Measurements from ENCODE around the gene ATOH8. TPM values are rescaled to one million over a fixed set of nuclear protein-coding genes. Genes with fewer than 3 reads are reported as not detected.

The ATOH8 gene
- total RNA-seq, 1 donor from 2014 or later, result 93.6 TPM

DNA sequence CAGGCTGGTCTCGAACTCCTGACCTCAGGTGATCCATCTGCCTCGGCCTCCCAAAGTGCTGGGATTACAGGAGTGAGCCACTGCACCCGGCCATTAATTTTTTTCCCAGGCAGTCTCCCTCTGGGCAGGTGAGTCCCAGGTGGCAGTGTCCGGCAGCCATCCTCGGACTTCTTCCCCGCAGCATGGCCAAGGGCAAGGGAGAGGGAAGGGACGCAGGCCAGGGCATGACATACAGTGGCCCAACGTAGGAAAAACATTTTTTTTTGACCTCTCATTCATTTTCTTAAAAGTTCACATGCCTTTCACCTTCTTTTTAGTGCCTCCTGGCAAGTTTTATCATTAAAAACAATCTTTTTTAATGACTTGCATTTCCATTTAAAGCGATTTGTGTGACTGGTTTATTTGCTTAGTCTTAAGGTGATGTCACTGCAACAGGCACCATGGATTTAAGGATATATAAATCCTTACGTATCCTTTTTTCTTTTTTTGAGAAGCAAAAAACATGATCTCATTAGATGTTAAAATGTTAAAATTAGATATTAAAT lies 23.0 kb upstream of the ATOH8 start:
- peaks cover 31% of the 10 kb centered on the region for H3K4me1 ChIP-seq
- TF ChIP-seq CTCF (IDR thresholded peaks at IDR 0.05), result no peak
- H3K9me3 ChIP-seq, result no peaks in the 10 kb centered on the region
- H3K27ac ChIP-seq, result no peak overlapping the region
- intact Hi-C loops (cut with DNase I), result no loop called here
- DNase-seq (no peak), ATAC-seq (no peak)
- no peak overlapping the region for H3K4me3 ChIP-seq
- H3K27me3 ChIP-seq, result no peaks in the 10 kb centered on the region
- H3K36me3 ChIP-seq, result no peaks in the 10 kb centered on the region

- H3K27me3 ChIP-seq, result no peaks in the 10 kb centered on the region
- DNase-seq (no peak), ATAC-seq (no peak)
- H3K36me3 ChIP-seq, result no peaks in the 10 kb centered on the region
- H3K4me1 ChIP-seq, result peaks cover 38% of the 10 kb centered on the region
- no peak for TF ChIP-seq CTCF (IDR thresholded peaks at IDR 0.05)
- intact Hi-C loops (cut with DNase I), result no loop called here
- H3K9me3 ChIP-seq, result no peaks in the 10 kb centered on the region
- H3K4me3 ChIP-seq, result no peak overlapping the region
- H3K27ac ChIP-seq, result no peak overlapping the region
These were observed 22.2 kb upstream of the ATOH8 start for GRCh38 chr2:85731606-85732005.

GRCh38 chr2:85732467-85733120 lies 21.2 kb upstream of the ATOH8 start:
- no peak for ATAC-seq
- Histone ChIP-seq H3K27ac (no peak overlapping the region), H3K9me3 (no peaks in the 10 kb centered on the region), H3K27me3 (no peaks in the 10 kb centered on the region), H3K4me1 (peaks cover 37% of the 10 kb centered on the region), H3K36me3 (no peaks in the 10 kb centered on the region), H3K4me3 (no peak overlapping the region)
- TF ChIP-seq CTCF (IDR thresholded peaks at IDR 0.05), result no peak
- no peak for DNase-seq
- intact Hi-C loops (cut with DNase I), result no loop called here

GRCh38 chr2:85733121-85733960 lies 20.4 kb upstream of the ATOH8 start:
- TF ChIP-seq CTCF (IDR thresholded peaks at IDR 0.05), result no peak
- DNase-seq, result no peak
- Histone ChIP-seq H3K27me3 (no peaks in the 10 kb centered on the region), H3K36me3 (no peaks in the 10 kb centered on the region), H3K4me1 (peaks cover 32% of the 10 kb centered on the region), H3K9me3 (no peaks in the 10 kb centered on the region), H3K4me3 (no peak overlapping the region), H3K27ac (no peak overlapping the region)
- no peak for ATAC-seq
- intact Hi-C loops (cut with DNase I), result no loop called here

DNA sequence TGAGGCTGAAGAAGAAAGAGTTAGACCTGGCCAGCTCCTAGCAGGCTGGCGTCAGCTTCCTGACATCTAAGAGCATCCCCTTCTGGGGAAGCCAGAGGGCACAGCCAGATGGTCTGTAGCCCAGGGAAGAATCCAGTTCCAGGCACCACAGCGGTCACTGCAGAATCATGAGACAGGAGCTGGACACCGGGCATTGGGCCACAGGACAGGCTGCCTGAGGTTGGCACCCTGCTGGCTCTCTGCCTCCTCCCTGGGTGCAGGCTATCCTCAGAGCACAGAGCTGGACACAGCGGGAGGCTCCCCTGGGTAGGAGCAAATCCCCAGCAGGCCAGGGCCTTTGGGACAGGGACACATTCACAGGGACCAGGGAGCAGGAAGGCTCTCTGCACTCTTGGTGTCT lies 19.8 kb upstream of the ATOH8 start:
- TF ChIP-seq CTCF (IDR thresholded peaks at IDR 0.05), result no peak
- H3K4me1 ChIP-seq, result peaks cover 25% of the 10 kb centered on the region
- H3K4me3 ChIP-seq, result no peak overlapping the region
- intact Hi-C loops (cut with DNase I), result no loop called here
- H3K36me3 ChIP-seq, result no peaks in the 10 kb centered on the region
- ATAC-seq (no peak), DNase-seq (no peak)
- no peaks in the 10 kb centered on the region for H3K27me3 ChIP-seq
- no peak overlapping the region for H3K27ac ChIP-seq
- no peaks in the 10 kb centered on the region for H3K9me3 ChIP-seq
